Mammary epithelial cell (primary cell): ENCODE measurements around the gene ARL17B.
"Not testable (repeated sequence)": the region's sequence is repeated elsewhere in the genome, so short reads cannot be mapped to it uniquely, and the experiment has no call there.

Experiments used
- CTCF ChIP-seq, 2 donors: IDR thresholded peaks in 1 of 2; conservative IDR thresholded peaks in 1 of 2; 2 replicates each; pipeline ENCODE4 v1.5.1; 2011 to 2012; ENCODE audit warnings: inconsistent platforms in 2 of 2, low read length in 2 of 2, mild to moderate bottlenecking in 2 of 2, control low read depth in 1 of 2, low read depth in 1 of 2; ENCODE audit not compliant: insufficient read depth in 1 of 2; ENCODE audit errors: extremely low read depth in 1 of 2
- EZH2 ChIP-seq: IDR thresholded peaks from 2 replicates; pipeline ENCODE4 v1.6.1; 2012; ENCODE audit warnings: low read length, inconsistent platforms, borderline replicate concordance

GRCh38 chr17:46342131-46342530, 19.4 kb downstream of the ARL17B start:
- TF ChIP-seq CTCF (conservative IDR thresholded peaks at IDR 0.05 in 1 of 2, IDR thresholded peaks at IDR 0.05 in 1 of 2; ENCODE audit: extremely low read depth in 1 of 2, insufficient read depth in 1 of 2, low read depth in 1 of 2, low read length in 2 of 2); EZH2: not testable (repeated sequence)
